LNCAP (cell line): ENCODE measurements around the gene KRTAP10-11.

Experiments
- TF ChIP-seq, protein P1 (sequence below): fragments of 450-650 bp; IDR thresholded peaks from 2 replicates; pipeline ENCODE4 v1.5.1; 2017; ENCODE audit warnings: mild to moderate bottlenecking

The KRTAP10-11 gene

DNA sequence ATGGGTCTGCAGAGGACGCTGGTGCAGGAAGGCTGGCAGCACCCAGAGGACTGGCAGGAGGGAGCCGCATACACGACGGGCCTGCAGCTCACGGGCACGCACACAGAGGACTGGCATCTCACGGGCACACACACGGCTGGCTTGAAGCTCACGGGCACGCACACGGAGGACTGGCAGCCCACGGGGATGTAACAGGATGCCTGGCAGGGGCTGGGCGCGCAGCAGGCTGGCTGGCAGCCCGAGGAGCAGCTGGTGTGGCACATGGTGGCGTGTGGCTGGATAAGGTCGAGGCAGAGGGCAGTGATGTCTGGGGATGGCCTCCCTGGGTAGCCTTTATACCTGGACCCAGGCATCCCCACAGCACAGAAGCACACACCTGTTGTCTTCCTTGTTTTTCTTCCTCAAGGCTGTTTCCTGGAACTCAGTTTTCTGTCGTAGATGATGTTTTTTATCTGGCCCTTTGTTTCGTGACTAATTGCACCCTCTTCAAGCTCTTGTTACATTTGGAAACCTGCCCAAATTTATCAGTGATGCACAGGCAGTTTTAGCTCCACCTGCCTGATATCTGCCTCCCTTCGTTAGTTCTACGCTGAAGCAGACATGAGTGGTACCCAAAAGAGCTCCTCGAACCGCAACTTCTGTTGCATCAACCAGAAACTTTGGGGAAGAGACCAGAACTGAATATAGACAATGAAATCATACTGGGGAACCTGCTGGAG is 35.8 kb downstream of the KRTAP10-11 start, which contains the start of gene KRTAP12-1:
Gene KRTAP12-1 (minus strand): TSS at position 303 of the 719 bp plus-strand sequence. CDS start 40 bp downstream, at position 263.
- TF ChIP-seq, protein P1, sequence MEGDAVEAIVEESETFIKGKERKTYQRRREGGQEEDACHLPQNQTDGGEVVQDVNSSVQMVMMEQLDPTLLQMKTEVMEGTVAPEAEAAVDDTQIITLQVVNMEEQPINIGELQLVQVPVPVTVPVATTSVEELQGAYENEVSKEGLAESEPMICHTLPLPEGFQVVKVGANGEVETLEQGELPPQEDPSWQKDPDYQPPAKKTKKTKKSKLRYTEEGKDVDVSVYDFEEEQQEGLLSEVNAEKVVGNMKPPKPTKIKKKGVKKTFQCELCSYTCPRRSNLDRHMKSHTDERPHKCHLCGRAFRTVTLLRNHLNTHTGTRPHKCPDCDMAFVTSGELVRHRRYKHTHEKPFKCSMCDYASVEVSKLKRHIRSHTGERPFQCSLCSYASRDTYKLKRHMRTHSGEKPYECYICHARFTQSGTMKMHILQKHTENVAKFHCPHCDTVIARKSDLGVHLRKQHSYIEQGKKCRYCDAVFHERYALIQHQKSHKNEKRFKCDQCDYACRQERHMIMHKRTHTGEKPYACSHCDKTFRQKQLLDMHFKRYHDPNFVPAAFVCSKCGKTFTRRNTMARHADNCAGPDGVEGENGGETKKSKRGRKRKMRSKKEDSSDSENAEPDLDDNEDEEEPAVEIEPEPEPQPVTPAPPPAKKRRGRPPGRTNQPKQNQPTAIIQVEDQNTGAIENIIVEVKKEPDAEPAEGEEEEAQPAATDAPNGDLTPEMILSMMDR = no peak

DNA sequence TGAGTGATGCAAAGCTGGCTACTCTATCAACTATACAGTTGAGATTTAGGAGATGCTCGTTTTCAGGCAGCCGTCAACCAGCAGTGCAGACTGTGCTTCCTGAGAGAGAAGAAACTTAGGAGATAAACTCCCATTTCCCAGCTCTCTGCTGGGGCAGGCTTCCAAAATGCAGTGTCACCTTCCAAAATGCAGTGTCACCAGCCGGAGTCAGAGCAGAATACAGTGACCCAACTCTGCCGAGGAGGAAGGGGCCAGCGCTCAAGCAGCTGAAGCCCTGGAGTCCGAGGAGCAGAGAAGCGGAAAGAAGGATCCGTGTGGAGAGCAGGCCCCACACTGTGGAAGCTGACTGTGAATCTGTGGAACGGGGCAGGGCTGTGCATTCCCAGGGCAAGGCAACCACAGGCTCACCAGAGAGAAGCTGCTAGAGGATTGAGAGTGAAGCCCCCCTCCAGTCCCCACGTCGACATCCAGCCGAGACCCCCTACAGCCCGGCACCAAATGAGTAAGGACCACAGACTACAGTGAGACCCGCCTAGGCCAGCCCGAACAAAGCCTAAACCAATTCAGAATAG is 36.5 kb downstream of the KRTAP10-11 start:
- TF ChIP-seq, protein P1 = no peak

GRCh38 chr21:44684077-44684476 is 37.9 kb downstream of the KRTAP10-11 start:
- TF ChIP-seq, protein P1 = no peak

DNA sequence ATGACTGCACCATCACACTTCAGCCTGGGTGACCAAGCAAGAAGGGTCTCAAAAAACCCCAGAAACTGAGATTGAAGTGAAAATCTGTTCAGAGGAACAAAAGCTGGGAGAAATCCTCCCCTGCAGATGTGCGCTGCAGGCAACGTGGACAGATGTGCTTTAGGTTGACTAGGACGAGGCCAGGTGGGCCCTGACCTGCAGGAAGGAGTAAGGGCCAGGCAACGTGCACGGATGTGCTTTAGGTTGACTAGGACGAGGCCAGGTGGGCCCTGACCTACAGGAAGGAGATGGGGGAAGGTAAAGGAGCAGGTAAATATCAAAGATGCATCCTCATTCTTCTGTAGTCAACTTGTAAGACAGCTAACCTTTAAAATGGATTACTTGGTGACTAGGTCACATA is 38.3 kb downstream of the KRTAP10-11 start:
- TF ChIP-seq, protein P1 = no peak

DNA sequence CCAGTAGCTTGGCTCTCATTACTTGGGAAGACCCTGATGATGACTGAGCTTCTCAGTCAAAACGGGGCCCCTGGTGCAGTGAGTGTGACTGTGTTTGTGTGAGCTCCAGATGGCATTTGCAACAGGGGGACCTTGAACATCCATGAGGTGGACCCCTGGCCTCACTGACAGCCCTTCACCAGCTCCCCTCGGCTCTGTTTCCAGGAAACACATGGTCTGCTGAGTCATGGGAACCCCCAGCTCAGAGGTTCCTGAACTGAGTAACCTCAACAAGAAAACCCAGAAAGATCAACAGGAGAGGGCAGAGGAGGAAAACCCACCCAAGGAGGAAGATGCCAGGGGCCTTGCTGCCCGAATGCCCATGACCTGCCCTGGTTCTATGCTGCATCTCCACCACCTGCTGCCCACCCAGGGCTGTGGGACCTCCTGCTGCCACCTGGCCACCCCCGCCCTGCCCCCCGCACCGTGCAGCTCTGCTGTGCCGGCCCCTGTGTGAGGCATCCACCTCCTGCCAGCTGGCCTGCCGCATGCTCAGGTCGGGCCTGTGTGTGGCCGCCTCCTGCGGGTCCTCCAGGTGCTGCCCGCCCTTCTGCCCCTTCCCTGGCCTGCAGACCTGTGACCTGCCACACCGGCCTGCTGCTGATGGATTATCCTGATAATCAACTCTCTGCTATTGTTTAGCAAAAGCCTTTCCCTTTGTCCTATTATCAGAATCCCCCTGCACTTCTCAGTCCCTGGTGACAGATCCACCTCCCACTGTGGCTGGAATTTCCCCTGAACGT is 40.0 kb downstream of the KRTAP10-11 start:
- TF ChIP-seq, protein P1 = no peak

- TF ChIP-seq, protein P1 = no peak
Observed at GRCh38 chr21:44686843-44687561, 40.8 kb downstream of the KRTAP10-11 start.

GRCh38 chr21:44687671-44688070 is 41.5 kb downstream of the KRTAP10-11 start:
- TF ChIP-seq, protein P1 = no peak
